ENCODE data around the gene IFIT2.

The IFIT2 gene

GRCh38 chr10:89339875-89340274 is 38.0 kb downstream of the IFIT2 start:
- CTCF ChIA-PET, result no interaction called here
- POLR2A ChIA-PET, result no interaction called here
- DNase-seq (ENCODE audit: extremely low spot score), result no peak
- TF ChIP-seq ELF4 (IDR thresholded peaks at IDR 0.05) (no peak), SP1 (IDR thresholded peaks at IDR 0.05) (no peak), BHLHE40 (IDR thresholded peaks at IDR 0.05; ENCODE audit: borderline replicate concordance) (no peak)

GRCh38 chr10:89341649-89342048 is 39.8 kb downstream of the IFIT2 start:
- DNase-seq (ENCODE audit: extremely low spot score), result no peak
- TF ChIP-seq TARDBP (IDR thresholded peaks at IDR 0.05), result no peak
- TF ChIP-seq CTBP1 (IDR thresholded peaks at IDR 0.05; ENCODE audit: borderline replicate concordance), result no peak
- no peak for TF ChIP-seq ARNT (IDR thresholded peaks at IDR 0.05)
- no peak for TF ChIP-seq SP1 (IDR thresholded peaks at IDR 0.05)
- TF ChIP-seq LEF1 (IDR thresholded peaks at IDR 0.05; ENCODE audit: borderline replicate concordance), result no peak
- TF ChIP-seq SUZ12 (IDR thresholded peaks at IDR 0.05), result no peak
- no peak for TF ChIP-seq FOXA1 (IDR thresholded peaks at IDR 0.05)
- POLR2A ChIA-PET, result no interaction called here
- CTCF ChIA-PET, result interaction anchor here (0.6 kb wide), 1 partner anchor 63 kb away, joined by 5 read pairs; no protein-coding TSS in a partner anchor

DNA sequence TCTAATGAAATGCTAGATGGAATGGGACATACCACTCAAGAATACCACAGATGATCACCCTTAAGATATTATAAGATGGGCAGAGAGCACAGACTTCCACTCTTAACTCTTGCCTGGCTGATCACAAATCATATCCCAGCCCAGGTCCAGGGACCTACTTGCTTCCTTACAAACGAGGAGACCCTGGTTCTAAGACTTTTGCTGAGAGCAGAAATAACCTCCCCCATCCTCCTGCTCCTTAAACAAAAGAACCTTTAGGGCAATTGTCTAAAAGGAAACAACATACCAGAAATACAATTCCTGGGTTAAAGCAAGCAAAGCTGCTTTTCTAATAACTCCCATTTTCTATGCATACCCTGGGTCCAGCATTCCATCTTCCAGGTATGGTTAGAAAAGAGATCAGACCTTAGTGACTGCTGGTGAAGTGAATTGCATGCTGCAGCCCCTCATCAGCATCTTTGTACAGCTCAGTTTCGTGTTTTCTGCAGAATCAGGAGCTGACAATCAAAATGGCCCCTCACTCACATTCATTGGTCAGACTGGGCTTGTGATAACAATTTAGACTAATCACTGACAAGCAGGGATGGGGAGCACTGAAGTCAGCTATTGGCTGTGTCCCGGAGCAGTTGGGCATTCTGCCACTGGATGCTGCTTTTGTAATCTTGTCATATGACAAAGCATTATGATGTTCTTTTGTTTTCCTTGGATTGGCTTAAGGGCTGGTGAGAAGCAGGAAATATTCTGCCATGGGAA is 40.5 kb downstream of the IFIT2 start:
- DNase-seq (ENCODE audit: extremely low spot score), result no peak
- ChIA-PET POLR2A (no interaction called here), CTCF (interaction anchor here (0.6 kb wide), 1 partner anchor 63 kb away, joined by 5 read pairs; no protein-coding TSS in a partner anchor)
- TF ChIP-seq HDGF (IDR thresholded peaks at IDR 0.05; ENCODE audit: borderline replicate concordance), result no peak
- no peak for TF ChIP-seq ARNT (IDR thresholded peaks at IDR 0.05)
- TF ChIP-seq, protein P1, sequence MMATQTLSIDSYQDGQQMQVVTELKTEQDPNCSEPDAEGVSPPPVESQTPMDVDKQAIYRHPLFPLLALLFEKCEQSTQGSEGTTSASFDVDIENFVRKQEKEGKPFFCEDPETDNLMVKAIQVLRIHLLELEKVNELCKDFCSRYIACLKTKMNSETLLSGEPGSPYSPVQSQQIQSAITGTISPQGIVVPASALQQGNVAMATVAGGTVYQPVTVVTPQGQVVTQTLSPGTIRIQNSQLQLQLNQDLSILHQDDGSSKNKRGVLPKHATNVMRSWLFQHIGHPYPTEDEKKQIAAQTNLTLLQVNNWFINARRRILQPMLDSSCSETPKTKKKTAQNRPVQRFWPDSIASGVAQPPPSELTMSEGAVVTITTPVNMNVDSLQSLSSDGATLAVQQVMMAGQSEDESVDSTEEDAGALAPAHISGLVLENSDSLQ (IDR thresholded peaks at IDR 0.05), result no peak
- TF ChIP-seq CTBP1 (IDR thresholded peaks at IDR 0.05; ENCODE audit: borderline replicate concordance), result no peak
- TF ChIP-seq FOXA1 (IDR thresholded peaks at IDR 0.05), result no peak
- no peak for TF ChIP-seq BHLHE40 (IDR thresholded peaks at IDR 0.05; ENCODE audit: borderline replicate concordance)
- TF ChIP-seq FOXM1 (IDR thresholded peaks at IDR 0.05; ENCODE audit: borderline replicate concordance), result no peak
- no peak for TF ChIP-seq LEF1 (IDR thresholded peaks at IDR 0.05; ENCODE audit: borderline replicate concordance)
- TF ChIP-seq TARDBP (IDR thresholded peaks at IDR 0.05), result no peak
- no peak for TF ChIP-seq NFRKB (IDR thresholded peaks at IDR 0.05)
- TF ChIP-seq SP1 (IDR thresholded peaks at IDR 0.05), result no peak

DNA sequence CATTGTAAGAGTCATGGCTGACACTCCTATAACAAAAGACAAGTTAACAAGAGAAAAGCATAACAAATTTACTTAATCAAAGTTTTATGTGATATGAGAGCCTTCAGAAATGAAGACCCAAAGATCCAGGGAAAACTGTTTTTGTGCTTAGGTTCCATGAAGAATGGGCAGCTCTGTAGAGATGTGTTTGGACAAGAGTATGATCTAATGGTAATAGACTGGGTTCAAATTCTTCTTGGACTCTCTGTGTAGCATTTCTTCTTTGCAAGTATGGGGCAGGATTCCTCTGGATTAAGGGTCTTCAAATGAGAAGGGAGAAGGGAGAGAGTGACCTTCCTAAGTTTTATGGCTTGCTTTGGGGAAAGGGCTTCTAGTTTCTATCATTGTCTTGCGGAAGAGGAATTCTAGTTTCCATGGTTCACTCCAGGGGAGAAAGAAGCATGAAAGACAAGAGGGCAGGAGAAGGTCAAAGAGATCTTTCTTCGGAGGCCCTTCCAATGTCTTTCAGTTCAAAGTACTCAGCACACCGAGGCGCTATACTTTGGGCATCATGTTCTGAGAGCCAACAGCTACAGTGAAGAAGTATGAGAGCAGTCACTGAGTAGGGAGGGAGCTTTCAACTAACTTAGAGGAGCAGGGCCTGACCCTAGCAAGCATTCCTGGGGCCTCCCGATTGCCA is 41.4 kb downstream of the IFIT2 start:
- ChIA-PET POLR2A (no interaction called here), CTCF (no interaction called here)
- DNase-seq (ENCODE audit: extremely low spot score), result no peak
- no peak for TF ChIP-seq CTBP1 (IDR thresholded peaks at IDR 0.05; ENCODE audit: borderline replicate concordance)
- no peak for TF ChIP-seq TARDBP (IDR thresholded peaks at IDR 0.05)
- no peak for TF ChIP-seq ZNF384 (IDR thresholded peaks at IDR 0.05)
- no peak for TF ChIP-seq NFRKB (IDR thresholded peaks at IDR 0.05)
- no peak for TF ChIP-seq LEF1 (IDR thresholded peaks at IDR 0.05; ENCODE audit: borderline replicate concordance)
- no peak for TF ChIP-seq FOXA1 (IDR thresholded peaks at IDR 0.05)
- no peak for TF ChIP-seq ARNT (IDR thresholded peaks at IDR 0.05)

DNA sequence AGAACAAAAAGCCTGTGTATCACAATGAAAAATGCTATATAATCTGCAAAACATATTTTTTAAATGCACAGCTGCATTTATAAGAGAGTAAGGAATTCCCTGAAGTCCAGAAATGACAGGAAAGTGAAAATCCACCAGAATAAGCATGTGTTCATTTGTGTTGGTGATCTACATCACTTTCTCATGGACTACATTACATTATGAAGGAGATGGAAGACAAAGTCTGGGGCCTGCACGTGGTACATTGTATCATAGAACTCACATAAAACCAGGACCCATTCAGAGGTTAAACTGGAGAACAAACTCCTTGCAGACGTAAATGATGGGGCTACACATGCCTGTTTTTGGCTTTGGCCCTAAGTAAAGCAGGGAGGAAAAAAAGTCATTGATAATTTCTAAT is 42.3 kb downstream of the IFIT2 start:
- ChIA-PET CTCF (no interaction called here), POLR2A (no interaction called here)
- no peak for DNase-seq (ENCODE audit: extremely low spot score)
- TF ChIP-seq BHLHE40 (IDR thresholded peaks at IDR 0.05; ENCODE audit: borderline replicate concordance) (no peak), ARNT (IDR thresholded peaks at IDR 0.05) (no peak), TARDBP (IDR thresholded peaks at IDR 0.05) (no peak), FOXK2 (IDR thresholded peaks at IDR 0.05) (no peak), L3MBTL2 (conservative IDR thresholded peaks at IDR 0.05) (no peak), ZNF384 (IDR thresholded peaks at IDR 0.05) (no peak), FOXA1 (IDR thresholded peaks at IDR 0.05) (no peak), LEF1 (IDR thresholded peaks at IDR 0.05; ENCODE audit: borderline replicate concordance) (no peak), FOXM1 (IDR thresholded peaks at IDR 0.05; ENCODE audit: borderline replicate concordance) (no peak), CTBP1 (IDR thresholded peaks at IDR 0.05; ENCODE audit: borderline replicate concordance) (no peak), NFRKB (IDR thresholded peaks at IDR 0.05) (no peak), ELF4 (IDR thresholded peaks at IDR 0.05) (no peak)

DNA sequence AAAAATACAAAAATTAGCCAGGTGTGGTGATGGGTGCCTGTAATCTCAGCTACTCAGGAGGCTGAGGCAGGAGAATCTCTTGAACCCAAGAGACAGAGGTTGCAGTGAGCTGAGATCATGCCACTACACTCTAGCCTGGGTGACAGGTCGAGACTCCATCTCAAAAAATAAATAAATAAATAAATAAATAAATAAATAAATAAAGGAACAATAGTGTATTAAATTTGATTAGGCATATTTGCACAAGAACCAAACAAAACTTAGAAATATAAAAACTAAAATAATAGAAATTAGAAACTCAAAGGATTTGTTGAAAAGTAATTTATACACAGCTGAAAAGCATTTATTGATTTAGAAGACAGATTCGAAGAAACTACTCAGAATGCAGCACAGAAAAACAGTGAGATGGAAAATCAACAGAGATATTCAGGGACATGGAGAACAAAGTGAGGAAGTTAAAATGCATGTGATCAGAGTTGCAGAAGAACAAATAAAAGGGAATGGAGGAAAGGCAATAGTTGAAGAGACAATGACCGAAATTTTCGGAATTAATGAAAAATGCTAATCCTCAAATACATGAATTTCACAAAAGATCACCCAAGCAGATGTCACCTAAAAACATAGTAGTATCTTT is 43.6 kb downstream of the IFIT2 start:
- no peak for TF ChIP-seq FOXM1 (IDR thresholded peaks at IDR 0.05; ENCODE audit: borderline replicate concordance)
- TF ChIP-seq CTBP1 (IDR thresholded peaks at IDR 0.05; ENCODE audit: borderline replicate concordance), result no peak
- no peak for TF ChIP-seq BHLHE40 (IDR thresholded peaks at IDR 0.05; ENCODE audit: borderline replicate concordance)
- TF ChIP-seq FOXK2 (IDR thresholded peaks at IDR 0.05), result no peak
- no peak for TF ChIP-seq SUZ12 (IDR thresholded peaks at IDR 0.05)
- TF ChIP-seq FOXA1 (IDR thresholded peaks at IDR 0.05), result no peak
- TF ChIP-seq ELF4 (IDR thresholded peaks at IDR 0.05), result no peak
- no peak for TF ChIP-seq ARNT (IDR thresholded peaks at IDR 0.05)
- TF ChIP-seq, protein P1 (IDR thresholded peaks at IDR 0.05), result no peak
- TF ChIP-seq HDGF (IDR thresholded peaks at IDR 0.05; ENCODE audit: borderline replicate concordance), result no peak
- no peak for TF ChIP-seq TARDBP (IDR thresholded peaks at IDR 0.05)
- POLR2A ChIA-PET, result no interaction called here
- CTCF ChIA-PET, result interaction anchor here (0.6 kb wide), 1 partner anchor 490 kb away, joined by 3 read pairs; no protein-coding TSS in a partner anchor
- DNase-seq (ENCODE audit: extremely low spot score), result no peak
